Caco-2 (cell line): ENCODE data around the gene ZNF830. TPM values are rescaled to one million over a fixed set of nuclear protein-coding genes. Genes with fewer than 3 reads are reported as not detected.

Experiments used
- BruUV-seq: library from RNA; stranded (reverse); fragments of 400-500 nt; replicated peaks from 2 replicates; lab custom pipeline; 2021; lab: Mats Ljungman, UMichigan
- CTCF ChIA-PET: fragments of 300-600 bp; sonication (Branson Sonifier 250); formaldehyde crosslinking; loops from one replicate; lab custom pipeline; 2022; ENCODE audit warnings: antibody characterized with exemption; lab: Charles Lee
- POLR2A ChIA-PET: fragments of 300-600 bp; sonication (Branson Sonifier 250); formaldehyde crosslinking; loops from one replicate; lab custom pipeline; 2022; ENCODE audit warnings: antibody characterized with exemption; lab: Charles Lee
- DNase-seq, 2 experiments: peaks; one replicate each; pipeline versions ENCODE4 v3.0.0 to v3.0.0-alpha.2; 2020 to 2022
- H3K27me3 ChIP-seq: replicated peaks from 2 replicates; pipeline ENCODE4 v1.6.0; 2011; ENCODE audit warnings: low read length; ENCODE audit not compliant: control insufficient read depth, insufficient read depth
- H3K36me3 ChIP-seq: 2 replicates; pipeline ENCODE4 v1.5.1; 2011; ENCODE audit warnings: low read length; ENCODE audit not compliant: control insufficient read depth, insufficient read depth
- H3K4me1 ChIP-seq: fragments of 250-450 bp; sonication (Bioruptor Pico); 2 replicates; pipeline ENCODE4 v1.5.1; 2020; ENCODE audit warnings: mild to moderate bottlenecking
- H3K4me3 ChIP-seq: 2 replicates; pipeline ENCODE4 v1.5.1; 2011; ENCODE audit warnings: low read depth, mild to moderate bottlenecking, control low read depth, low read length
- H3K9me3 ChIP-seq: fragments of 250-450 bp; sonication (Bioruptor Pico); 2 replicates; pipeline ENCODE4 v1.5.1; 2020; ENCODE audit warnings: mild to moderate bottlenecking, moderate library complexity
- H3K27ac Mint-ChIP-seq: one replicate; pipeline ENCODE4 v1.8.0; 2022; ENCODE audit warnings: mixed read lengths; ENCODE audit not compliant: unreplicated experiment
- H3K27me3 Mint-ChIP-seq: one replicate; pipeline ENCODE4 v1.8.0; 2022; ENCODE audit warnings: mixed read lengths; ENCODE audit not compliant: insufficient read depth, unreplicated experiment
- H3K36me3 Mint-ChIP-seq: one replicate; pipeline ENCODE4 v1.8.0; 2022; ENCODE audit warnings: mild to moderate bottlenecking, mixed read lengths; ENCODE audit not compliant: insufficient read depth, unreplicated experiment
- H3K4me1 Mint-ChIP-seq: one replicate; pipeline ENCODE4 v1.8.0; 2022; ENCODE audit warnings: low read depth, mixed read lengths; ENCODE audit not compliant: unreplicated experiment
- H3K4me3 Mint-ChIP-seq: one replicate; pipeline ENCODE4 v1.8.0; 2022; ENCODE audit warnings: mild to moderate bottlenecking, moderate library complexity, mixed read lengths; ENCODE audit not compliant: unreplicated experiment
- H3K9me3 Mint-ChIP-seq: one replicate; pipeline ENCODE4 v1.8.0; 2022; ENCODE audit warnings: mixed read lengths; ENCODE audit not compliant: unreplicated experiment
- CTCF ChIP-seq, 2 experiments: fragments of 200-600 bp in 1 of 2; IDR thresholded peaks; 1 replicate in 1 of 2; 2 replicates in 1 of 2; pipeline versions ENCODE4 v1.5.1 to v1.8.0; 2011 to 2022; ENCODE audit warnings: antibody characterized with exemption in 1 of 2, control low read depth in 1 of 2, inconsistent platforms in 1 of 2, low read depth in 1 of 2, low read length in 1 of 2, mild to moderate bottlenecking in 1 of 2, moderate library complexity in 1 of 2; ENCODE audit not compliant: insufficient read depth in 1 of 2, severe bottlenecking in 1 of 2, unreplicated experiment in 1 of 2
- intact Hi-C: fragments of 100-400 bp; cut with micrococcal nuclease; formaldehyde crosslinking; loops from one replicate; pipeline ENCODE4 v1.10.0; 2022; ENCODE audit not compliant: unreplicated experiment
- total RNA-seq: library from RNA; stranded (reverse); gene quantifications from 2 replicates; pipeline ENCODE4 v1.2.3, GENCODE V29; 2022

The ZNF830 gene
- total RNA-seq, 1 experiment from 2014 or later, result 25.0 TPM

- Mint-ChIP-seq H3K27ac (peak overlapping the region; percentile 93), H3K4me3 (peak overlapping the region; percentile 85), H3K36me3 (peaks cover 25% of the 10 kb centered on the region), H3K4me1 (peaks cover 10% of the 10 kb centered on the region), H3K27me3 (no peaks in the 10 kb centered on the region), H3K9me3 (no peaks in the 10 kb centered on the region)
- Histone ChIP-seq H3K9me3 (no peaks in the 10 kb centered on the region), H3K4me1 (0 out of 2 replicates have a peak, but pooled peaks cover 10% of the 10 kb centered on the region), H3K27me3 (no peaks in the 10 kb centered on the region), H3K4me3 (peak overlapping the region; percentile 75), H3K36me3 (no peaks in the 10 kb centered on the region)
- intact Hi-C loops, result loop anchor here (2.0 to 5.0 kb wide), 2 partner anchors 136 to 561 kb away; partner anchors contain the start of gene RAD51D
- BruUV-seq, result TSS peak; percentile 55
- ChIA-PET CTCF (interaction anchor here (0.7 to 2.3 kb wide), 3 partner anchors 120 to 159 kb away, joined by 3 to 8 read pairs (median 3); partner anchors contain the start of gene RAD51D), POLR2A (interaction anchor here (1.4 to 2.1 kb wide), 2 partner anchors 9 to 20 kb away, joined by 5 to 11 read pairs; partner anchors contain the start of genes CCT6B and ZNF830)
- TF ChIP-seq CTCF (IDR thresholded peaks at IDR 0.05; ENCODE audit: insufficient read depth in 1 of 2, low read depth in 1 of 2, low read length in 1 of 2, severe bottlenecking in 1 of 2, unreplicated experiment in 1 of 2), result no peak
- no peak for DNase-seq
These were observed 20.4 kb downstream of the ZNF830 start for GRCh38 chr17:34981538-34982241.

GRCh38 chr17:34987232-34987631, 25.9 kb downstream of the ZNF830 start:
- Mint-ChIP-seq H3K4me3 (no peak overlapping the region), H3K27ac (no peak overlapping the region), H3K4me1 (peaks cover 7% of the 10 kb centered on the region), H3K27me3 (no peaks in the 10 kb centered on the region), H3K9me3 (no peaks in the 10 kb centered on the region), H3K36me3 (peaks cover 31% of the 10 kb centered on the region)
- TF ChIP-seq CTCF (IDR thresholded peaks at IDR 0.05; ENCODE audit: insufficient read depth in 1 of 2, low read depth in 1 of 2, low read length in 1 of 2, severe bottlenecking in 1 of 2, unreplicated experiment in 1 of 2), result no peak
- BruUV-seq, result no TSS peak
- H3K36me3 ChIP-seq, result no peaks in the 10 kb centered on the region
- no peak overlapping the region for H3K4me3 ChIP-seq
- intact Hi-C loops, result no loop called here
- no peak for DNase-seq
- POLR2A ChIA-PET, result no interaction called here
- CTCF ChIA-PET, result no interaction called here
- no peaks in the 10 kb centered on the region for H3K9me3 ChIP-seq
- no peaks in the 10 kb centered on the region for H3K27me3 ChIP-seq
- H3K4me1 ChIP-seq, result no peaks in the 10 kb centered on the region

GRCh38 chr17:34988644-34989043, 27.3 kb downstream of the ZNF830 start:
- Mint-ChIP-seq H3K9me3 (no peaks in the 10 kb centered on the region), H3K4me3 (no peak overlapping the region), H3K4me1 (peaks cover 7% of the 10 kb centered on the region), H3K27ac (no peak overlapping the region), H3K36me3 (peaks cover 22% of the 10 kb centered on the region), H3K27me3 (no peaks in the 10 kb centered on the region)
- Histone ChIP-seq H3K4me3 (no peak overlapping the region), H3K27me3 (no peaks in the 10 kb centered on the region), H3K9me3 (no peaks in the 10 kb centered on the region), H3K4me1 (no peaks in the 10 kb centered on the region), H3K36me3 (peaks cover 2% of the 10 kb centered on the region)
- BruUV-seq, result no TSS peak
- ChIA-PET POLR2A (no interaction called here), CTCF (no interaction called here)
- TF ChIP-seq CTCF (IDR thresholded peaks at IDR 0.05; ENCODE audit: insufficient read depth in 1 of 2, low read depth in 1 of 2, low read length in 1 of 2, severe bottlenecking in 1 of 2, unreplicated experiment in 1 of 2), result no peak
- intact Hi-C loops, result no loop called here
- DNase-seq, result no peak
